Measurements from ENCODE around the gene AMER2. TPM values are rescaled to one million over a fixed set of nuclear protein-coding genes. Genes with fewer than 3 reads are reported as not detected.

Gene AMER2
- total and polyA plus RNA-seq, 2 experiments from 2014 or later, result 0.31 to 0.76 TPM

DNA sequence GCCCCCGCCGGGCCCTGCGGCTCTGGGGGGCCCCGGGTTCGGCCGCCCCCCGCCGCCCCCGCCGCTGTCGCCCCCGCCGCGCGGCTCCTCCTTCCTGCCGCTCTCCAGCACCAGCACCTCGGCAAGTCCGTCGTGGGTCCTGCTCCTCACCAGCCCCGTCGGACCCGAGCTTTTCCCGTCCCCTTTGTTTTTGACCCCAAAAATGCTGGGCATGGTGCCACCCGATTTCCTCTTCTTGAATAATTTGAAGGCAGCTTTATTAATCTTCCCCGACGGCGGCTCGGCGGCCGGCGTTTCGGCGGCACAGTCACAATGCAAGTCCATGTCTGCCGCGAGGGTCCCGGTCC, 945 bp downstream of the AMER2 start:
- no peaks in the 10 kb centered on the region; the same call in 1 of the 2 replicates for H3K36me3 ChIP-seq (ENCODE audit: insufficient read depth)
- H4K20me1 ChIP-seq (replicated peaks; ENCODE audit: insufficient read depth), result no peaks in the 10 kb centered on the region
- H3K27me3 ChIP-seq (ENCODE audit: insufficient read depth), result peaks cover 57% of the 10 kb centered on the region
- peak overlapping the region; percentile 75 for H3K4me3 ChIP-seq
- Mint-ChIP-seq H3K4me1 (peaks cover 21% of the 10 kb centered on the region), H3K27ac (no peak overlapping the region), H3K4me3 (peak overlapping the region; percentile 83), H3K27me3 (ENCODE audit: insufficient read depth, low read depth, poor library complexity) (peaks cover 47% of the 10 kb centered on the region), H3K36me3 (ENCODE audit: low read depth) (no peaks in the 10 kb centered on the region; the same call in 2 of the 3 replicates), H3K9me3 (peaks cover 9% of the 10 kb centered on the region; the same call in 1 of the 3 replicates)
- TF ChIP-seq EZH2phosphoT487 (IDR thresholded peaks at IDR 0.05; ENCODE audit: unreplicated experiment) (no peak), CREB1 (CRISPR knock-in tag; IDR thresholded peaks at IDR 0.05; ENCODE audit: low read depth) (no peak), STAT1 (IDR thresholded peaks at IDR 0.05; ENCODE audit: unreplicated experiment) (no peak), ZNF331 (CRISPR knock-in tag; IDR thresholded peaks at IDR 0.05; ENCODE audit: low read depth) (no peak), EZH2 (IDR thresholded peaks at IDR 0.05; ENCODE audit: low read depth, unreplicated experiment) (no peak), NANOG (IDR thresholded peaks at IDR 0.05; ENCODE audit: borderline replicate concordance) (no peak), JUNB (IDR thresholded peaks at IDR 0.05; ENCODE audit: unreplicated experiment) (no peak), ZNF114 (CRISPR knock-in tag; IDR thresholded peaks at IDR 0.05) (no peak), POLR2AphosphoS5 (IDR thresholded peaks at IDR 0.05; ENCODE audit: low read depth) (no peak)
- TF ChIP-seq, protein P1, sequence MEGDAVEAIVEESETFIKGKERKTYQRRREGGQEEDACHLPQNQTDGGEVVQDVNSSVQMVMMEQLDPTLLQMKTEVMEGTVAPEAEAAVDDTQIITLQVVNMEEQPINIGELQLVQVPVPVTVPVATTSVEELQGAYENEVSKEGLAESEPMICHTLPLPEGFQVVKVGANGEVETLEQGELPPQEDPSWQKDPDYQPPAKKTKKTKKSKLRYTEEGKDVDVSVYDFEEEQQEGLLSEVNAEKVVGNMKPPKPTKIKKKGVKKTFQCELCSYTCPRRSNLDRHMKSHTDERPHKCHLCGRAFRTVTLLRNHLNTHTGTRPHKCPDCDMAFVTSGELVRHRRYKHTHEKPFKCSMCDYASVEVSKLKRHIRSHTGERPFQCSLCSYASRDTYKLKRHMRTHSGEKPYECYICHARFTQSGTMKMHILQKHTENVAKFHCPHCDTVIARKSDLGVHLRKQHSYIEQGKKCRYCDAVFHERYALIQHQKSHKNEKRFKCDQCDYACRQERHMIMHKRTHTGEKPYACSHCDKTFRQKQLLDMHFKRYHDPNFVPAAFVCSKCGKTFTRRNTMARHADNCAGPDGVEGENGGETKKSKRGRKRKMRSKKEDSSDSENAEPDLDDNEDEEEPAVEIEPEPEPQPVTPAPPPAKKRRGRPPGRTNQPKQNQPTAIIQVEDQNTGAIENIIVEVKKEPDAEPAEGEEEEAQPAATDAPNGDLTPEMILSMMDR (conservative IDR thresholded peaks at IDR 0.05; ENCODE audit: low read depth in 2 of 2), result no peak
- TF ChIP-seq, protein P2, sequence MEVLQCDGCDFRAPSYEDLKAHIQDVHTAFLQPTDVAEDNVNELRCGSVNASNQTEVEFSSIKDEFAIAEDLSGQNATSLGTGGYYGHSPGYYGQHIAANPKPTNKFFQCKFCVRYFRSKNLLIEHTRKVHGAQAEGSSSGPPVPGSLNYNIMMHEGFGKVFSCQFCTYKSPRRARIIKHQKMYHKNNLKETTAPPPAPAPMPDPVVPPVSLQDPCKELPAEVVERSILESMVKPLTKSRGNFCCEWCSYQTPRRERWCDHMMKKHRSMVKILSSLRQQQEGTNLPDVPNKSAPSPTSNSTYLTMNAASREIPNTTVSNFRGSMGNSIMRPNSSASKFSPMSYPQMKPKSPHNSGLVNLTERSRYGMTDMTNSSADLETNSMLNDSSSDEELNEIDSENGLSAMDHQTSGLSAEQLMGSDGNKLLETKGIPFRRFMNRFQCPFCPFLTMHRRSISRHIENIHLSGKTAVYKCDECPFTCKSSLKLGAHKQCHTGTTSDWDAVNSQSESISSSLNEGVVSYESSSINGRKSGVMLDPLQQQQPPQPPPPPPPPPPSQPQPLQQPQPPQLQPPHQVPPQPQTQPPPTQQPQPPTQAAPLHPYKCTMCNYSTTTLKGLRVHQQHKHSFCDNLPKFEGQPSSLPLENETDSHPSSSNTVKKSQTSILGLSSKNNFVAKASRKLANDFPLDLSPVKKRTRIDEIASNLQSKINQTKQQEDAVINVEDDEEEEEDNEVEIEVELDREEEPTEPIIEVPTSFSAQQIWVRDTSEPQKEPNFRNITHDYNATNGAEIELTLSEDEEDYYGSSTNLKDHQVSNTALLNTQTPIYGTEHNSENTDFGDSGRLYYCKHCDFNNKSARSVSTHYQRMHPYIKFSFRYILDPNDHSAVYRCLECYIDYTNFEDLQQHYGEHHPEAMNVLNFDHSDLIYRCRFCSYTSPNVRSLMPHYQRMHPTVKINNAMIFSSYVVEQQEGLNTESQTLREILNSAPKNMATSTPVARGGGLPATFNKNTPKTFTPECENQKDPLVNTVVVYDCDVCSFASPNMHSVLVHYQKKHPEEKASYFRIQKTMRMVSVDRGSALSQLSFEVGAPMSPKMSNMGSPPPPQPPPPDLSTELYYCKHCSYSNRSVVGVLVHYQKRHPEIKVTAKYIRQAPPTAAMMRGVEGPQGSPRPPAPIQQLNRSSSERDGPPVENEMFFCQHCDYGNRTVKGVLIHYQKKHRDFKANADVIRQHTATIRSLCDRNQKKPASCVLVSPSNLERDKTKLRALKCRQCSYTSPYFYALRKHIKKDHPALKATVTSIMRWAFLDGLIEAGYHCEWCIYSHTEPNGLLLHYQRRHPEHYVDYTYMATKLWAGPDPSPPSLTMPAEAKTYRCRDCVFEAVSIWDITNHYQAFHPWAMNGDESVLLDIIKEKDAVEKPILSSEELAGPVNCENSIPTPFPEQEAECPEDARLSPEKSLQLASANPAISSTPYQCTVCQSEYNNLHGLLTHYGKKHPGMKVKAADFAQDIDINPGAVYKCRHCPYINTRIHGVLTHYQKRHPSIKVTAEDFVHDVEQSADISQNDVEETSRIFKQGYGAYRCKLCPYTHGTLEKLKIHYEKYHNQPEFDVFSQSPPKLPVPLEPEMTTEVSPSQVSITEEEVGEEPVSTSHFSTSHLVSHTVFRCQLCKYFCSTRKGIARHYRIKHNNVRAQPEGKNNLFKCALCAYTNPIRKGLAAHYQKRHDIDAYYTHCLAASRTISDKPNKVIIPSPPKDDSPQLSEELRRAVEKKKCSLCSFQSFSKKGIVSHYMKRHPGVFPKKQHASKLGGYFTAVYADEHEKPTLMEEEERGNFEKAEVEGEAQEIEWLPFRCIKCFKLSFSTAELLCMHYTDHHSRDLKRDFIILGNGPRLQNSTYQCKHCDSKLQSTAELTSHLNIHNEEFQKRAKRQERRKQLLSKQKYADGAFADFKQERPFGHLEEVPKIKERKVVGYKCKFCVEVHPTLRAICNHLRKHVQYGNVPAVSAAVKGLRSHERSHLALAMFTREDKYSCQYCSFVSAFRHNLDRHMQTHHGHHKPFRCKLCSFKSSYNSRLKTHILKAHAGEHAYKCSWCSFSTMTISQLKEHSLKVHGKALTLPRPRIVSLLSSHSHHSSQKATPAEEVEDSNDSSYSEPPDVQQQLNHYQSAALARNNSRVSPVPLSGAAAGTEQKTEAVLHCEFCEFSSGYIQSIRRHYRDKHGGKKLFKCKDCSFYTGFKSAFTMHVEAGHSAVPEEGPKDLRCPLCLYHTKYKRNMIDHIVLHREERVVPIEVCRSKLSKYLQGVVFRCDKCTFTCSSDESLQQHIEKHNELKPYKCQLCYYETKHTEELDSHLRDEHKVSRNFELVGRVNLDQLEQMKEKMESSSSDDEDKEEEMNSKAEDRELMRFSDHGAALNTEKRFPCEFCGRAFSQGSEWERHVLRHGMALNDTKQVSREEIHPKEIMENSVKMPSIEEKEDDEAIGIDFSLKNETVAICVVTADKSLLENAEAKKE (CRISPR knock-in tag; IDR thresholded peaks at IDR 0.05), result no peak
- TF ChIP-seq, protein P3, sequence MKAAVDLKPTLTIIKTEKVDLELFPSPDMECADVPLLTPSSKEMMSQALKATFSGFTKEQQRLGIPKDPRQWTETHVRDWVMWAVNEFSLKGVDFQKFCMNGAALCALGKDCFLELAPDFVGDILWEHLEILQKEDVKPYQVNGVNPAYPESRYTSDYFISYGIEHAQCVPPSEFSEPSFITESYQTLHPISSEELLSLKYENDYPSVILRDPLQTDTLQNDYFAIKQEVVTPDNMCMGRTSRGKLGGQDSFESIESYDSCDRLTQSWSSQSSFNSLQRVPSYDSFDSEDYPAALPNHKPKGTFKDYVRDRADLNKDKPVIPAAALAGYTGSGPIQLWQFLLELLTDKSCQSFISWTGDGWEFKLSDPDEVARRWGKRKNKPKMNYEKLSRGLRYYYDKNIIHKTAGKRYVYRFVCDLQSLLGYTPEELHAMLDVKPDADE (IDR thresholded peaks at IDR 0.05), result no peak
- TF ChIP-seq, protein P4, sequence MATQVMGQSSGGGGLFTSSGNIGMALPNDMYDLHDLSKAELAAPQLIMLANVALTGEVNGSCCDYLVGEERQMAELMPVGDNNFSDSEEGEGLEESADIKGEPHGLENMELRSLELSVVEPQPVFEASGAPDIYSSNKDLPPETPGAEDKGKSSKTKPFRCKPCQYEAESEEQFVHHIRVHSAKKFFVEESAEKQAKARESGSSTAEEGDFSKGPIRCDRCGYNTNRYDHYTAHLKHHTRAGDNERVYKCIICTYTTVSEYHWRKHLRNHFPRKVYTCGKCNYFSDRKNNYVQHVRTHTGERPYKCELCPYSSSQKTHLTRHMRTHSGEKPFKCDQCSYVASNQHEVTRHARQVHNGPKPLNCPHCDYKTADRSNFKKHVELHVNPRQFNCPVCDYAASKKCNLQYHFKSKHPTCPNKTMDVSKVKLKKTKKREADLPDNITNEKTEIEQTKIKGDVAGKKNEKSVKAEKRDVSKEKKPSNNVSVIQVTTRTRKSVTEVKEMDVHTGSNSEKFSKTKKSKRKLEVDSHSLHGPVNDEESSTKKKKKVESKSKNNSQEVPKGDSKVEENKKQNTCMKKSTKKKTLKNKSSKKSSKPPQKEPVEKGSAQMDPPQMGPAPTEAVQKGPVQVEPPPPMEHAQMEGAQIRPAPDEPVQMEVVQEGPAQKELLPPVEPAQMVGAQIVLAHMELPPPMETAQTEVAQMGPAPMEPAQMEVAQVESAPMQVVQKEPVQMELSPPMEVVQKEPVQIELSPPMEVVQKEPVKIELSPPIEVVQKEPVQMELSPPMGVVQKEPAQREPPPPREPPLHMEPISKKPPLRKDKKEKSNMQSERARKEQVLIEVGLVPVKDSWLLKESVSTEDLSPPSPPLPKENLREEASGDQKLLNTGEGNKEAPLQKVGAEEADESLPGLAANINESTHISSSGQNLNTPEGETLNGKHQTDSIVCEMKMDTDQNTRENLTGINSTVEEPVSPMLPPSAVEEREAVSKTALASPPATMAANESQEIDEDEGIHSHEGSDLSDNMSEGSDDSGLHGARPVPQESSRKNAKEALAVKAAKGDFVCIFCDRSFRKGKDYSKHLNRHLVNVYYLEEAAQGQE (IDR thresholded peaks at IDR 0.05; ENCODE audit: unreplicated experiment), result no peak
- no peak overlapping the region for H3K27ac ChIP-seq (ENCODE audit: low read depth)
- DNase-seq (ENCODE audit: low spot score), result no peak
- H3K4me1 ChIP-seq (ENCODE audit: insufficient read depth), result peaks cover 30% of the 10 kb centered on the region
- H3K79me2 ChIP-seq (replicated peaks; ENCODE audit: insufficient read depth), result no peaks in the 10 kb centered on the region
- no peaks in the 10 kb centered on the region for H3F3A ChIP-seq (replicated peaks; ENCODE audit: low read depth)
- peak overlapping the region; percentile 86 for H2AFZ ChIP-seq
- peak overlapping the region; percentile 89 for H3K4me2 ChIP-seq
- ATAC-seq, result peak; percentile 11; the same call in 1 of the 3 replicates
- no peaks in the 10 kb centered on the region for H3K9me2 ChIP-seq (ENCODE audit: insufficient read depth)

All from GM23338 (cell line).